Upper lobe of left lung (tissue), 4 donors: Measurements from ENCODE around the gene PLPPR3.

Experiments used
- CTCF ChIP-seq, 6 experiments: fragments of 450-650 bp in 4 of 6; fragments of 200-600 bp in 2 of 6; sonication (generic) in 2 of 6; IDR thresholded peaks; one replicate each; pipeline ENCODE4 v1.5.1; 2016 to 2019; ENCODE audit warnings: antibody characterized with exemption in 6 of 6
- EP300 ChIP-seq, 4 donors: sonication (generic); formaldehyde crosslinking; IDR thresholded peaks; one replicate each; pipeline ENCODE4 v1.5.1; 2017; ENCODE audit warnings: antibody characterized with exemption in 4 of 4, control low read depth in 2 of 4
- POLR2A ChIP-seq, 4 donors: fragments of 450-650 bp; IDR thresholded peaks; one replicate each; pipeline ENCODE4 v1.5.1; 2016 to 2017; ENCODE audit warnings: antibody characterized with exemption in 4 of 4, mild to moderate bottlenecking in 2 of 4
- POLR2AphosphoS5 ChIP-seq, 2 donors: sonication (generic); formaldehyde crosslinking; IDR thresholded peaks; one replicate each; pipeline ENCODE4 v1.5.1; 2017; ENCODE audit warnings: antibody characterized with exemption in 2 of 2

- TF ChIP-seq CTCF (IDR thresholded peaks at IDR 0.05) = no peak
- no peak for TF ChIP-seq POLR2A (IDR thresholded peaks at IDR 0.05)
- TF ChIP-seq EP300 (IDR thresholded peaks at IDR 0.05) = no peak
- TF ChIP-seq POLR2AphosphoS5 (IDR thresholded peaks at IDR 0.05) = no peak
These were observed 30.7 kb downstream of the PLPPR3 start for GRCh38 chr19:791007-791566.
